HepG2 (cell line): ENCODE data around the gene CTIF. TPM values are rescaled to one million over a fixed set of nuclear protein-coding genes. Genes with fewer than 3 reads are reported as not detected.

Source experiments
- ATAC-seq: fragments of 200-7000 bp; cut with Tn5 transposase; 3 replicates; pipeline ENCODE4 v1.9.1; 2020; ENCODE audit warnings: mild to moderate bottlenecking, moderate library complexity
- BruUV-seq: library from RNA; stranded (reverse); fragments of 400-500 nt; replicated peaks from 2 replicates; lab custom pipeline; 2021; lab: Mats Ljungman, UMichigan
- CTCF ChIA-PET: fragments of 300-600 bp; formaldehyde crosslinking; extraction: SDS; loops from one replicate; lab custom pipeline; 2021; ENCODE audit warnings: low total read pairs, inconsistent platforms, low intra/inter-chr PET ratio; lab: Yijun Ruan, JAX
- POLR2A ChIA-PET: fragments of 350-600 bp; sonication (Branson Sonifier 250); formaldehyde crosslinking; loops from one replicate; lab custom pipeline; 2020; ENCODE audit warnings: antibody characterized with exemption, inconsistent platforms; lab: Yijun Ruan, JAX
- DNase-seq: peaks from one replicate; pipeline ENCODE4 v3.0.0-alpha.2; 2015; ENCODE audit warnings: low spot score
- FAIRE-seq: peaks from 3 replicates; lab custom pipeline; 2011; peaks lifted over from hg19 to GRCh38; lab: Jason Lieb, UNC
- H2AFZ ChIP-seq: one replicate; pipeline ENCODE4 v1.6.1; 2011; ENCODE audit warnings: low read length, inconsistent platforms
- H3K27ac ChIP-seq: fragments of 300-600 bp; 3 replicates; pipeline ENCODE4 v1.8.0; 2011; ENCODE audit warnings: mixed run types, mild to moderate bottlenecking, mixed read lengths, low read length, inconsistent platforms; ENCODE audit not compliant: insufficient read depth; ENCODE audit errors: extremely low read length
- H3K27me3 ChIP-seq, 2 experiments: fragments of 200-600 bp in 1 of 2; 2 replicates in 1 of 2; 3 replicates in 1 of 2; pipeline versions ENCODE4 v1.6.0 to v1.8.0; 2011; ENCODE audit warnings: low read length in 2 of 2, mild to moderate bottlenecking in 2 of 2, moderate library complexity in 2 of 2, inconsistent platforms in 1 of 2; ENCODE audit not compliant: insufficient read depth in 2 of 2, control insufficient read depth in 1 of 2
- H3K36me3 ChIP-seq, 2 experiments: fragments of 200-600 bp in 1 of 2; replicated peaks in 1 of 2; 2 replicates in 1 of 2; 3 replicates in 1 of 2; pipeline versions ENCODE4 v1.5.1 to v1.8.0; 2011; ENCODE audit warnings: low read length in 2 of 2, inconsistent platforms in 1 of 2; ENCODE audit not compliant: insufficient read depth in 2 of 2, control insufficient read depth in 1 of 2
- H3K4me1 ChIP-seq: 2 replicates; pipeline ENCODE4 v1.5.1; 2012; ENCODE audit warnings: low read length, inconsistent platforms; ENCODE audit not compliant: insufficient read depth
- H3K4me2 ChIP-seq: 2 replicates; pipeline ENCODE4 v1.6.0; 2011; ENCODE audit warnings: low read depth, low read length, inconsistent platforms
- H3K4me3 ChIP-seq, 3 experiments: fragments of 200-600 bp in 1 of 3; sonication (generic), shearing (Covaris generic) in 1 of 3; replicated peaks in 1 of 3; 2 replicates each; pipeline ENCODE4 v1.5.1; 2011 to 2016; ENCODE audit warnings: low read length in 3 of 3, inconsistent platforms in 2 of 3, low read depth in 2 of 3, mild to moderate bottlenecking in 2 of 3, control low read depth in 1 of 3, mixed read lengths in 1 of 3; ENCODE audit not compliant: insufficient read depth in 1 of 3
- H3K79me2 ChIP-seq: one replicate; pipeline ENCODE4 v1.6.1; 2011; ENCODE audit warnings: low read length, inconsistent platforms; ENCODE audit not compliant: insufficient read depth
- H3K9ac ChIP-seq: 2 replicates; pipeline ENCODE4 v1.6.0; 2011; ENCODE audit warnings: mild to moderate bottlenecking, low read depth, low read length, inconsistent platforms; ENCODE audit not compliant: insufficient read depth
- H3K9me3 ChIP-seq: 2 replicates; pipeline ENCODE4 v1.5.1; 2012; ENCODE audit warnings: mild to moderate bottlenecking, low read length
- H4K20me1 ChIP-seq: 2 replicates; pipeline ENCODE4 v1.6.0; 2011; ENCODE audit warnings: inconsistent platforms, mild to moderate bottlenecking, low read length, moderate library complexity; ENCODE audit not compliant: insufficient read depth
- ATF6 ChIP-seq: sonication (generic); formaldehyde crosslinking; conservative IDR thresholded peaks from 2 replicates; pipeline ENCODE4 v1.4.0; 2020; ENCODE audit warnings: missing genetic modification reagents
- EZH2 ChIP-seq: conservative IDR thresholded peaks from 2 replicates; pipeline ENCODE4 v1.6.1; 2012; ENCODE audit warnings: mild to moderate bottlenecking, low read depth, low read length, moderate library complexity
- GABPB1 ChIP-seq: IDR thresholded peaks from 2 replicates; pipeline ENCODE4 v1.6.1; 2016; ENCODE audit warnings: mild to moderate bottlenecking, missing genetic modification reagents, moderate library complexity, missing compliant biosample characterization
- NBN ChIP-seq: fragments of 450-650 bp; conservative IDR thresholded peaks from 2 replicates; pipeline ENCODE4 v1.6.1; 2017
- ZBTB38 ChIP-seq: sonication (generic); formaldehyde crosslinking; IDR thresholded peaks from 2 replicates; pipeline ENCODE4 v1.5.1; 2020; ENCODE audit warnings: mild to moderate bottlenecking, missing genetic modification reagents
- ZNF33A ChIP-seq: sonication (generic); formaldehyde crosslinking; IDR thresholded peaks from 2 replicates; pipeline ENCODE4 v1.5.1; 2020; ENCODE audit warnings: missing genetic modification reagents, mild to moderate bottlenecking, moderate library complexity, borderline replicate concordance
- ZNF883 ChIP-seq: sonication (generic); formaldehyde crosslinking; IDR thresholded peaks from 2 replicates; pipeline ENCODE4 v1.5.1; 2020; ENCODE audit warnings: mild to moderate bottlenecking, missing genetic modification reagents; ENCODE audit errors: not compliant biosample characterization
- WGBS: methylation state at CpG from one replicate; pipeline ENCODE4 v1.1.6; 2017; ENCODE audit warnings: low lambda C conversion rate; 5-methylcytosine and 5-hydroxymethylcytosine counted together
- in situ Hi-C: cut with HindIII; loops from 2 replicates; pipeline ENCODE4 v1.10.0; 2017; ENCODE audit warnings: low pct_unique_long_range_greater_than_20kb; ENCODE audit not compliant: extremely low pct_ligation_motif_present
- intact Hi-C: fragments of 100-400 bp; cut with micrococcal nuclease; formaldehyde crosslinking; loops from one replicate; pipeline ENCODE4 v1.10.0; 2022; ENCODE audit not compliant: unreplicated experiment
- polyA plus RNA-seq, 8 experiments: library from polyadenylated mRNA; depleted of rRNA in 3 of 8; stranded (reverse) in 7 of 8; unstranded in 1 of 8; fragments of >200 nt; fragmentation: Illumina TruSeq in 4 of 8; extraction: Trizol in 4 of 8; gene quantifications; 2 replicates each; pipeline versions ENCODE4 v1.2.1 to v1.2.3, GENCODE V29; 2011 to 2016; ENCODE audit warnings: low read depth in 4 of 8, missing spikeins in 1 of 8, mixed read lengths in 1 of 8; ENCODE audit not compliant: insufficient read depth in 1 of 8
- total RNA-seq, 5 experiments: library from RNA; depleted of rRNA; stranded (reverse); fragments of >200 nt; fragmentation: Illumina TruSeq; extraction: Trizol; gene quantifications; 2 replicates each; pipeline ENCODE4 v1.2.3, GENCODE V29; 2016; ENCODE audit warnings: low read depth in 1 of 5
- TF ChIP-seq, protein P1 (sequence below): sonication (generic); formaldehyde crosslinking; IDR thresholded peaks from 2 replicates; pipeline ENCODE4 v1.4.0; 2020; ENCODE audit warnings: missing genetic modification reagents
- TF ChIP-seq, protein P2 (sequence below): sonication (generic); formaldehyde crosslinking; IDR thresholded peaks from 2 replicates; pipeline ENCODE4 v1.8.1; 2023; ENCODE audit warnings: mild to moderate bottlenecking, missing genetic modification reagents, borderline replicate concordance

Gene CTIF
- total and polyA plus RNA-seq, 2 of the 13 experiments (the other 11 are each of a cell fraction or from before 2014, with no cell fraction given): 18.2 to 28.0 TPM

- Histone ChIP-seq H3K9me3 (no peaks in the 10 kb centered on the region), H4K20me1 (no peaks in the 10 kb centered on the region), H3K4me2 (peak overlapping the region; percentile 80), H3K4me3 (0 out of 6 replicates have a peak overlapping the region, but pooled peaks of 1 of the 3 experiments have one; percentile 61), H3K4me1 (peaks cover 68% of the 10 kb centered on the region), H3K9ac (peak overlapping the region; percentile 53; the same call in 1 of the 2 replicates), H3K79me2 (no peaks in the 10 kb centered on the region), H3K27me3 (no peaks in the 10 kb centered on the region; a peak in 1 of 5 replicates), H3K27ac (peak overlapping the region; percentile 41), H2AFZ (no peak overlapping the region), H3K36me3 (no peaks in the 10 kb centered on the region)
- ChIA-PET POLR2A (interaction anchor here (1.2 to 1.5 kb wide), 2 partner anchors 33 to 51 kb away, joined by 3 to 4 read pairs; no protein-coding TSS in a partner anchor), CTCF (interaction anchor here (1.2 to 1.5 kb wide), 2 partner anchors 120 to 221 kb away, joined by 3 to 7 read pairs; no protein-coding TSS in a partner anchor)
- BruUV-seq: no TSS peak
- no peak for DNase-seq
- TF ChIP-seq GABPB1 (CRISPR knock-in tag) (no peak), NBN (no peak), ZNF33A (CRISPR knock-in tag) (no peak), ATF6 (CRISPR knock-in tag) (no peak)
- WGBS: 84% methylated on average over 3 of the region's 5 CpGs
- ATAC-seq: no peak
- in situ Hi-C loops: loop anchor here (5.0 to 10.0 kb wide), 3 partner anchors 50 to 353 kb away; no protein-coding TSS in a partner anchor
- no peak for FAIRE-seq
- intact Hi-C loops: loop anchor here (2.0 to 10.0 kb wide), 4 partner anchors 51 to 277 kb away; no protein-coding TSS in a partner anchor
These were observed 358.7 kb downstream of the CTIF start for GRCh38 chr18:48897531-48897930.

- no peak overlapping the region for H3K4me2 ChIP-seq
- ATAC-seq: no peak
- peaks cover 4% of the 10 kb centered on the region for H3K79me2 ChIP-seq
- H4K20me1 ChIP-seq: no peaks in the 10 kb centered on the region
- POLR2A ChIA-PET: no interaction called here
- no peak for FAIRE-seq
- WGBS: 96% methylated on average over 4 of the region's 4 CpGs
- TF ChIP-seq ZBTB38 (no peak), ZNF883 (no peak), EZH2 (no peak)
- TF ChIP-seq, protein P1, sequence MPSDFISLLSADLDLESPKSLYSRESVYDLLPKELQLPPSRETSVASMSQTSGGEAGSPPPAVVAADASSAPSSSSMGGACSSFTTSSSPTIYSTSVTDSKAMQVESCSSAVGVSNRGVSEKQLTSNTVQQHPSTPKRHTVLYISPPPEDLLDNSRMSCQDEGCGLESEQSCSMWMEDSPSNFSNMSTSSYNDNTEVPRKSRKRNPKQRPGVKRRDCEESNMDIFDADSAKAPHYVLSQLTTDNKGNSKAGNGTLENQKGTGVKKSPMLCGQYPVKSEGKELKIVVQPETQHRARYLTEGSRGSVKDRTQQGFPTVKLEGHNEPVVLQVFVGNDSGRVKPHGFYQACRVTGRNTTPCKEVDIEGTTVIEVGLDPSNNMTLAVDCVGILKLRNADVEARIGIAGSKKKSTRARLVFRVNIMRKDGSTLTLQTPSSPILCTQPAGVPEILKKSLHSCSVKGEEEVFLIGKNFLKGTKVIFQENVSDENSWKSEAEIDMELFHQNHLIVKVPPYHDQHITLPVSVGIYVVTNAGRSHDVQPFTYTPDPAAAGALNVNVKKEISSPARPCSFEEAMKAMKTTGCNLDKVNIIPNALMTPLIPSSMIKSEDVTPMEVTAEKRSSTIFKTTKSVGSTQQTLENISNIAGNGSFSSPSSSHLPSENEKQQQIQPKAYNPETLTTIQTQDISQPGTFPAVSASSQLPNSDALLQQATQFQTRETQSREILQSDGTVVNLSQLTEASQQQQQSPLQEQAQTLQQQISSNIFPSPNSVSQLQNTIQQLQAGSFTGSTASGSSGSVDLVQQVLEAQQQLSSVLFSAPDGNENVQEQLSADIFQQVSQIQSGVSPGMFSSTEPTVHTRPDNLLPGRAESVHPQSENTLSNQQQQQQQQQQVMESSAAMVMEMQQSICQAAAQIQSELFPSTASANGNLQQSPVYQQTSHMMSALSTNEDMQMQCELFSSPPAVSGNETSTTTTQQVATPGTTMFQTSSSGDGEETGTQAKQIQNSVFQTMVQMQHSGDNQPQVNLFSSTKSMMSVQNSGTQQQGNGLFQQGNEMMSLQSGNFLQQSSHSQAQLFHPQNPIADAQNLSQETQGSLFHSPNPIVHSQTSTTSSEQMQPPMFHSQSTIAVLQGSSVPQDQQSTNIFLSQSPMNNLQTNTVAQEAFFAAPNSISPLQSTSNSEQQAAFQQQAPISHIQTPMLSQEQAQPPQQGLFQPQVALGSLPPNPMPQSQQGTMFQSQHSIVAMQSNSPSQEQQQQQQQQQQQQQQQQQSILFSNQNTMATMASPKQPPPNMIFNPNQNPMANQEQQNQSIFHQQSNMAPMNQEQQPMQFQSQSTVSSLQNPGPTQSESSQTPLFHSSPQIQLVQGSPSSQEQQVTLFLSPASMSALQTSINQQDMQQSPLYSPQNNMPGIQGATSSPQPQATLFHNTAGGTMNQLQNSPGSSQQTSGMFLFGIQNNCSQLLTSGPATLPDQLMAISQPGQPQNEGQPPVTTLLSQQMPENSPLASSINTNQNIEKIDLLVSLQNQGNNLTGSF (CRISPR knock-in tag): no peak
- TF ChIP-seq, protein P2, sequence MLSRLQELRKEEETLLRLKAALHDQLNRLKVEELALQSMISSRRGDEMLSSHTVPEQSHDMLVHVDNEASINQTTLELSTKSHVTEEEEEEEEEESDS: no peak
- TF ChIP-seq, all 625 proteins: peak for 0
- CTCF ChIA-PET: no interaction called here
- no TSS peak for BruUV-seq
- H2AFZ ChIP-seq: no peak overlapping the region
- H3K4me1 ChIP-seq: peaks cover 68% of the 10 kb centered on the region
- in situ Hi-C loops: loop anchor here (5.0 to 10.0 kb wide), 3 partner anchors 49 to 354 kb away; no protein-coding TSS in a partner anchor
- no peak overlapping the region for H3K4me3 ChIP-seq
- no peak for DNase-seq
- intact Hi-C loops: loop anchor here (1.0 to 10.0 kb wide), 3 partner anchors 44 to 276 kb away; no protein-coding TSS in a partner anchor
- H3K36me3 ChIP-seq: no peaks in the 10 kb centered on the region
- H3K27ac ChIP-seq: no peak overlapping the region
- H3K9ac ChIP-seq: no peak overlapping the region
- no peaks in the 10 kb centered on the region; a peak in 1 of 5 replicates for H3K27me3 ChIP-seq
- H3K9me3 ChIP-seq: no peaks in the 10 kb centered on the region
These were observed 359.7 kb downstream of the CTIF start for GRCh38 chr18:48898521-48898920.
